Muscle layer of colon (tissue), 2 donors: ENCODE results near the gene KLHDC3.

ENCODE experiments used
- H3K27ac ChIP-seq: one replicate; pipeline ENCODE4 v1.7.0; 2013; ENCODE audit warnings: low read depth, mild to moderate bottlenecking, low read length, moderate library complexity
- H3K27me3 ChIP-seq, 2 donors: one replicate each; pipeline ENCODE4 v1.7.0; 2013; ENCODE audit warnings: low read length in 2 of 2, mild to moderate bottlenecking in 2 of 2; ENCODE audit not compliant: insufficient read depth in 2 of 2, control insufficient read depth in 1 of 2
- H3K36me3 ChIP-seq: one replicate; pipeline ENCODE4 v1.7.0; 2013; ENCODE audit warnings: mild to moderate bottlenecking, low read length; ENCODE audit not compliant: insufficient read depth
- H3K4me1 ChIP-seq: one replicate; pipeline ENCODE4 v1.7.0; 2013; ENCODE audit warnings: mild to moderate bottlenecking, low read length; ENCODE audit not compliant: insufficient read depth
- H3K4me3 ChIP-seq, 2 donors: one replicate each; pipeline ENCODE4 v1.7.0; 2013; ENCODE audit warnings: low read length in 2 of 2, low read depth in 1 of 2, mild to moderate bottlenecking in 1 of 2, moderate library complexity in 1 of 2
- H3K9ac ChIP-seq: one replicate; pipeline ENCODE4 v1.7.0; 2013; ENCODE audit warnings: low read length
- H3K9me3 ChIP-seq: one replicate; pipeline ENCODE4 v1.7.0; 2013; ENCODE audit warnings: mild to moderate bottlenecking, low read length
- donor health status: abdominal sarcoma.
- donor health status: Adenocarcinoma of cecum.

KLHDC3 gene

GRCh38 chr6:42974919-42975505 is 39.0 kb upstream of the KLHDC3 start:
- no peak overlapping the region for H3K9ac ChIP-seq
- peaks cover 23% of the 10 kb centered on the region for H3K4me1 ChIP-seq
- no peak overlapping the region for H3K27ac ChIP-seq
- H3K27me3 ChIP-seq: no peaks in the 10 kb centered on the region
- no peaks in the 10 kb centered on the region for H3K9me3 ChIP-seq
- no peak overlapping the region for H3K4me3 ChIP-seq
- peaks cover 4% of the 10 kb centered on the region for H3K36me3 ChIP-seq

GRCh38 chr6:42978487-42978838 is 35.6 kb upstream of the KLHDC3 start:
- Histone ChIP-seq H3K9me3 (no peaks in the 10 kb centered on the region), H3K4me3 (peak overlapping the region; percentile 75 to 85), H3K36me3 (peaks cover 4% of the 10 kb centered on the region), H3K4me1 (peaks cover 25% of the 10 kb centered on the region), H3K27ac (peak overlapping the region; percentile 92), H3K9ac (peak overlapping the region; percentile 84), H3K27me3 (no peaks in the 10 kb centered on the region)

- Histone ChIP-seq H3K9me3 (no peaks in the 10 kb centered on the region), H3K4me1 (peaks cover 25% of the 10 kb centered on the region), H3K4me3 (peak within 1 kb of the TSS; percentile 75 to 85), H3K27ac (peak within 1 kb of the TSS; percentile 92), H3K27me3 (no peaks in the 10 kb centered on the region), H3K9ac (peak within 1 kb of the TSS; percentile 84), H3K36me3 (peaks cover under 1% of the 10 kb centered on the region)
These were observed 35.1 kb upstream of the KLHDC3 start, which contains the start of gene PEX6 for GRCh38 chr6:42978839-42979522. PEX6 (minus strand) TSS chr6:42979181; CDS start chr6:42979150, 31 bp downstream.

GRCh38 chr6:42979523-42980177 is 34.4 kb upstream of the KLHDC3 start:
- peak overlapping the region; percentile 92 for H3K27ac ChIP-seq
- peaks cover 25% of the 10 kb centered on the region for H3K4me1 ChIP-seq
- H3K4me3 ChIP-seq: peak overlapping the region; percentile 75 to 85

GRCh38 chr6:42981836-42982235 is 32.2 kb upstream of the KLHDC3 start:
- Histone ChIP-seq H3K36me3 (no peaks in the 10 kb centered on the region), H3K9ac (no peak overlapping the region), H3K27ac (no peak overlapping the region), H3K27me3 (no peaks in the 10 kb centered on the region), H3K4me1 (peaks cover 40% of the 10 kb centered on the region), H3K4me3 (no peak overlapping the region), H3K9me3 (no peaks in the 10 kb centered on the region)

More at GRCh38 chr6:42979523-42980177, 34.4 kb upstream of the KLHDC3 start:
- Histone ChIP-seq H3K9ac (peak overlapping the region; percentile 84), H3K36me3 (no peaks in the 10 kb centered on the region), H3K9me3 (no peaks in the 10 kb centered on the region), H3K27me3 (no peaks in the 10 kb centered on the region)

- H3K9ac ChIP-seq: peak within 1 kb of the TSS; percentile 68
- H3K9me3 ChIP-seq: no peaks in the 10 kb centered on the region
- peak within 1 kb of the TSS; percentile 73 for H3K27ac ChIP-seq
- H3K36me3 ChIP-seq: no peaks in the 10 kb centered on the region
- no peaks in the 10 kb centered on the region for H3K27me3 ChIP-seq
- H3K4me1 ChIP-seq: peaks cover 33% of the 10 kb centered on the region
- H3K4me3 ChIP-seq: peak within 1 kb of the TSS; percentile 52 to 67
These were observed 29.8 kb upstream of the KLHDC3 start, which contains the start of gene PPP2R5D for GRCh38 chr6:42984001-42984923. PPP2R5D (plus strand) TSS chr6:42984570; CDS start chr6:42984678, 108 bp downstream.

GRCh38 chr6:42984924-42985475 is 29.0 kb upstream of the KLHDC3 start:
- H3K9ac ChIP-seq: peak overlapping the region; percentile 41
- peaks cover 7% of the 10 kb centered on the region for H3K36me3 ChIP-seq
- peak overlapping the region; percentile 73 for H3K27ac ChIP-seq
- H3K4me3 ChIP-seq: peak overlapping the region; percentile 52 to 67
- H3K9me3 ChIP-seq: no peaks in the 10 kb centered on the region
- H3K27me3 ChIP-seq: no peaks in the 10 kb centered on the region
- peaks cover 26% of the 10 kb centered on the region for H3K4me1 ChIP-seq

GRCh38 chr6:42987533-42988451 is 26.3 kb upstream of the KLHDC3 start:
- Histone ChIP-seq H3K27ac (no peak overlapping the region), H3K9me3 (no peaks in the 10 kb centered on the region), H3K4me3 (no peak overlapping the region), H3K27me3 (no peaks in the 10 kb centered on the region), H3K9ac (no peak overlapping the region), H3K4me1 (peaks cover 24% of the 10 kb centered on the region), H3K36me3 (peaks cover 21% of the 10 kb centered on the region)

- Histone ChIP-seq H3K27ac (no peak overlapping the region), H3K9me3 (no peaks in the 10 kb centered on the region), H3K36me3 (peaks cover 21% of the 10 kb centered on the region), H3K4me1 (peaks cover 24% of the 10 kb centered on the region), H3K9ac (no peak overlapping the region), H3K4me3 (no peak overlapping the region), H3K27me3 (no peaks in the 10 kb centered on the region)
These were observed 25.5 kb upstream of the KLHDC3 start for GRCh38 chr6:42988486-42989020.

GRCh38 chr6:42989923-42990322 is 24.1 kb upstream of the KLHDC3 start:
- H3K9ac ChIP-seq: no peak overlapping the region
- peaks cover 21% of the 10 kb centered on the region for H3K36me3 ChIP-seq
- H3K4me1 ChIP-seq: peaks cover 24% of the 10 kb centered on the region
- H3K27me3 ChIP-seq: no peaks in the 10 kb centered on the region
- no peak overlapping the region for H3K27ac ChIP-seq
- H3K4me3 ChIP-seq: no peak overlapping the region
- no peaks in the 10 kb centered on the region for H3K9me3 ChIP-seq
